Renal pelvis (tissue), 12 donors: ENCODE data around the gene MRPL19. TPM values are rescaled to one million over a fixed set of nuclear protein-coding genes. Genes with fewer than 3 reads are reported as not detected.
A peak's percentile ranks its signal among the peaks of the same experiment; 100 is the strongest.

Experiments used
- DNase-seq: peaks from one replicate; pipeline ENCODE4 v3.0.0-alpha.2; 2013
- long read RNA-seq, 16 experiments: transcript quantifications; one replicate each; lab custom pipeline, GENCODE V29; 2026
- polyA plus RNA-seq, 3 donors: library from polyadenylated mRNA; unstranded; fragments of 120-200 nt; gene quantifications; one replicate each; pipeline ENCODE4 v1.2.1, GENCODE V29; 2013; ENCODE audit not compliant: insufficient read length in 3 of 3

MRPL19 gene
- 10 to 100 TPM; 58.0 to 67.8 (median 65.9) TPM for polyA plus RNA-seq
- long read RNA-seq, donor 1, transcript MRPL19-202 (6 exons, 3,479 nt) = major isoform, 31 of 79 reads
- long read RNA-seq, donor 1, partial matches to known transcripts = 38 of 79 reads
- long read RNA-seq, donor 1, other reads (novel, unspliced or antisense) = 5 of 79 reads
- long read RNA-seq, donor 2, transcript MRPL19-202 (6 exons, 3,479 nt) = major isoform, 33 of 50 reads
- long read RNA-seq, donor 2, partial matches to known transcripts = 8 of 50 reads
- long read RNA-seq, donor 2, other reads (novel, unspliced or antisense) = 6 of 50 reads
- long read RNA-seq, donor 3, transcript MRPL19-202 (6 exons, 3,479 nt) = major isoform, 17 of 24 reads
- long read RNA-seq, donor 3, partial matches to known transcripts = 5 of 24 reads
- long read RNA-seq, donor 3, other reads (novel, unspliced or antisense) = 0 of 24 reads
- long read RNA-seq, donor 4, transcript MRPL19-202 (6 exons, 3,479 nt) = major isoform, 42 of 86 reads
- long read RNA-seq, donor 4, partial matches to known transcripts = 41 of 86 reads
- long read RNA-seq, donor 4, other reads (novel, unspliced or antisense) = 0 of 86 reads
- long read RNA-seq, donor 5, transcript MRPL19-202 (6 exons, 3,479 nt) = major isoform, 10 of 24 reads
- long read RNA-seq, donor 5, partial matches to known transcripts = 12 of 24 reads
- long read RNA-seq, donor 5, other reads (novel, unspliced or antisense) = 0 of 24 reads
- long read RNA-seq, donor 6, transcript MRPL19-202 (6 exons, 3,479 nt) = major isoform, 23 of 43 reads
- long read RNA-seq, donor 6, partial matches to known transcripts = 13 of 43 reads
- long read RNA-seq, donor 6, other reads (novel, unspliced or antisense) = 5 of 43 reads
- long read RNA-seq, donor 7, transcript MRPL19-202 (6 exons, 3,479 nt) = major isoform, 10 of 14 reads
- long read RNA-seq, donor 7, partial matches to known transcripts = 0 of 14 reads
- long read RNA-seq, donor 7, other reads (novel, unspliced or antisense) = 0 of 14 reads
- long read RNA-seq, donor 8, transcript MRPL19-202 (6 exons, 3,479 nt) = major isoform, 7 of 8 reads
- long read RNA-seq, donor 8, partial matches to known transcripts = 0 of 8 reads
- long read RNA-seq, donor 8, other reads (novel, unspliced or antisense) = 0 of 8 reads
- long read RNA-seq, donor 9, transcript MRPL19-202 (6 exons, 3,479 nt) = major isoform, 36 of 86 reads
- long read RNA-seq, donor 9, partial matches to known transcripts = 38 of 86 reads
- long read RNA-seq, donor 9, other reads (novel, unspliced or antisense) = 6 of 86 reads
- long read RNA-seq, donor 10, transcript MRPL19-202 (6 exons, 3,479 nt) = major isoform, 19 of 23 reads
- long read RNA-seq, donor 10, partial matches to known transcripts = 0 of 23 reads
- long read RNA-seq, donor 10, other reads (novel, unspliced or antisense) = 0 of 23 reads
- long read RNA-seq, donor 11, transcript MRPL19-202 (6 exons, 3,479 nt) = major isoform, 13 of 37 reads
- long read RNA-seq, donor 11, partial matches to known transcripts = 22 of 37 reads
- long read RNA-seq, donor 11, other reads (novel, unspliced or antisense) = 0 of 37 reads
- long read RNA-seq, donor 12, transcript MRPL19-205 (5 exons, 744 nt) = minor isoform, 6 of 71 reads
- long read RNA-seq, donor 12, transcript MRPL19-202 (6 exons, 3,479 nt) = major isoform, 32 of 71 reads
- long read RNA-seq, donor 12, partial matches to known transcripts = 24 of 71 reads
- long read RNA-seq, donor 12, other reads (novel, unspliced or antisense) = 9 of 71 reads
- long read RNA-seq, donor 13, transcript MRPL19-202 (6 exons, 3,479 nt) = major isoform, 15 of 30 reads
- long read RNA-seq, donor 13, partial matches to known transcripts = 11 of 30 reads
- long read RNA-seq, donor 13, other reads (novel, unspliced or antisense) = 0 of 30 reads
- long read RNA-seq, donor 14 = 0 reads
- long read RNA-seq, donor 15, transcript MRPL19-202 (6 exons, 3,479 nt) = major isoform, 22 of 51 reads
- long read RNA-seq, donor 15, partial matches to known transcripts = 21 of 51 reads
- long read RNA-seq, donor 15, other reads (novel, unspliced or antisense) = 6 of 51 reads
- long read RNA-seq, donor 16, transcript MRPL19-202 (6 exons, 3,479 nt) = major isoform, 26 of 45 reads
- long read RNA-seq, donor 16, partial matches to known transcripts = 11 of 45 reads
- long read RNA-seq, donor 16, other reads (novel, unspliced or antisense) = 5 of 45 reads

- peak; percentile 94 for DNase-seq
These were observed at the start of gene MRPL19 for GRCh38 chr2:75646583-75647425. TSS of gene MRPL19 (plus strand) at chr2:75646783. CDS start at chr2:75646808, 25 bp downstream.

GRCh38 chr2:75596784-75597183 lies 49.8 kb upstream of the MRPL19 start:
- no peak for DNase-seq

GRCh38 chr2:75597949-75598348 lies 48.6 kb upstream of the MRPL19 start:
- no peak for DNase-seq

GRCh38 chr2:75598589-75599155 lies 47.9 kb upstream of the MRPL19 start:
- DNase-seq = no peak

GRCh38 chr2:75600461-75601011 lies 46.0 kb upstream of the MRPL19 start:
- DNase-seq = no peak

- no peak for DNase-seq
These were observed 43.8 kb upstream of the MRPL19 start for GRCh38 chr2:75602724-75603342.

GRCh38 chr2:75603477-75603876 lies 43.1 kb upstream of the MRPL19 start:
- DNase-seq = no peak

- no peak for DNase-seq
These were observed 42.1 kb upstream of the MRPL19 start for GRCh38 chr2:75604484-75604883.

GRCh38 chr2:75605770-75606529 lies 40.6 kb upstream of the MRPL19 start:
- peak; percentile 64 for DNase-seq

GRCh38 chr2:75606761-75607399 lies 39.7 kb upstream of the MRPL19 start:
- DNase-seq = no peak

GRCh38 chr2:75607400-75607798 lies 39.2 kb upstream of the MRPL19 start:
- DNase-seq = no peak

- peak; percentile 83 for DNase-seq
These were observed 38.4 kb upstream of the MRPL19 start for GRCh38 chr2:75607988-75608683.

GRCh38 chr2:75608684-75609333 lies 37.8 kb upstream of the MRPL19 start:
- peak; percentile 67 for DNase-seq

- DNase-seq = no peak
These were observed 37.3 kb upstream of the MRPL19 start for GRCh38 chr2:75609334-75609689.

- DNase-seq = no peak
These were observed 36.6 kb upstream of the MRPL19 start for GRCh38 chr2:75609937-75610508.
